Stimulated activated CD4-positive, alpha-beta T cell treated with anti-CD3 and anti-CD28 coated beads, Interleukin-12 subunit alpha, Interleukin-12 subunit beta, amount 100 ng/mL, for 4 hours (primary cell): Measurements from ENCODE around the gene PIM3.

Experiments used
- DNase-seq: peaks from one replicate; pipeline ENCODE4 v3.0.0-alpha.2; 2020

PIM3 gene

GRCh38 chr22:49956914-49957825, 3.4 kb upstream of the PIM3 start:
- no peak for DNase-seq

GRCh38 chr22:49957826-49958365, 2.7 kb upstream of the PIM3 start:
- DNase-seq: no peak

- no peak for DNase-seq
Observed at GRCh38 chr22:49958366-49958921, 2.1 kb upstream of the PIM3 start.

GRCh38 chr22:49958931-49959781, 1.4 kb upstream of the PIM3 start:
- no peak for DNase-seq

DNA sequence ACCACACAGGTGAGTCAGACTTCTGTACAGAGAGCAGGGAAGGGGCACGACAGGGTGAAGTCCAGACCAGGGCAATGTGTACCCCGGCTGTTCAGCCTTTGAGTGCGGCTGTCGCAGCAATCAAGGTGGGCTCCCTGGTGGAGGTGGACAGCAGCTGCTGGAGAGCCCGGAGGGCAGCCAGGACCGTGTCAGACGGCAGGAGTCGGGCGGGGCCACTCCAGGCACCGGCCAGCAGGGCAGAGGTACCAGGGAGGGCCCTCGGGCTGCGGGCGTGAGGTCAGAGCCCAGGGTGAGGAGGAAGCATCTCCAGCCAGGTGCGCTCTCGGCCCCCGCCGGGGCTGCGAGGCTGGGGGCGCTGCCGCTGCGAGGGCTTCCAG, 802 bp upstream of the PIM3 start:
- DNase-seq: peak; percentile 45

DNA sequence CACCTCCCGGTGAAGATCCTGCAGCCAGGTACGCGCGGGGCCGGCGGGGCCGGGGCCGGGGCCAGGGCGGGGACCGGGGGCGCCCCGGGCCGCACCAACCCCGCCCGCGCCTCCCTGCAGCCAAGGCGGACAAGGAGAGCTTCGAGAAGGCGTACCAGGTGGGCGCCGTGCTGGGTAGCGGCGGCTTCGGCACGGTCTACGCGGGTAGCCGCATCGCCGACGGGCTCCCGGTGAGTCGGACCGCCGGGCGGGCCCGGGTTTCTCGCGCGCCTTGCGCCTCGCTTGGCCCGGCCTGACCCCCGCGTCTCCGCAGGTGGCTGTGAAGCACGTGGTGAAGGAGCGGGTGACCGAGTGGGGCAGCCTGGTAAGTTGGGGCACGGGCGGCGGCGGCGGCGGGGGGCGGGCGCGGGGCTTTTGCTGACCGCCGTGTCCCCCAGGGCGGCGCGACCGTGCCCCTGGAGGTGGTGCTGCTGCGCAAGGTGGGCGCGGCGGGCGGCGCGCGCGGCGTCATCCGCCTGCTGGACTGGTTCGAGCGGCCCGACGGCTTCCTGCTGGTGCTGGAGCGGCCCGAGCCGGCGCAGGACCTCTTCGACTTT, 531 bp downstream of the PIM3 start:
- peak; percentile 51 for DNase-seq

DNA sequence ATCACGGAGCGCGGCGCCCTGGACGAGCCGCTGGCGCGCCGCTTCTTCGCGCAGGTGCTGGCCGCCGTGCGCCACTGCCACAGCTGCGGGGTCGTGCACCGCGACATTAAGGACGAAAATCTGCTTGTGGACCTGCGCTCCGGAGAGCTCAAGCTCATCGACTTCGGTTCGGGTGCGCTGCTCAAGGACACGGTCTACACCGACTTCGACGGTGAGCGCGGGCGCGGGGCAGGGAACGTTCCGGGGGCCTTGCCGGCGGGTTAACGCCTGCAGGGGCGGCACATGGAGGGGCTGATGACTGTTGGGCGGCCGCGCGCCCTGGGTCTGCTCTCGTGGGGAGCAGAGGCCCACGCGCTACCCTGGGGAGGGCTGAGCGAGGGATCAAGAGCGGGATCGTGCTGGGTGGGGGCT, 1.0 kb downstream of the PIM3 start:
- no peak for DNase-seq

DNA sequence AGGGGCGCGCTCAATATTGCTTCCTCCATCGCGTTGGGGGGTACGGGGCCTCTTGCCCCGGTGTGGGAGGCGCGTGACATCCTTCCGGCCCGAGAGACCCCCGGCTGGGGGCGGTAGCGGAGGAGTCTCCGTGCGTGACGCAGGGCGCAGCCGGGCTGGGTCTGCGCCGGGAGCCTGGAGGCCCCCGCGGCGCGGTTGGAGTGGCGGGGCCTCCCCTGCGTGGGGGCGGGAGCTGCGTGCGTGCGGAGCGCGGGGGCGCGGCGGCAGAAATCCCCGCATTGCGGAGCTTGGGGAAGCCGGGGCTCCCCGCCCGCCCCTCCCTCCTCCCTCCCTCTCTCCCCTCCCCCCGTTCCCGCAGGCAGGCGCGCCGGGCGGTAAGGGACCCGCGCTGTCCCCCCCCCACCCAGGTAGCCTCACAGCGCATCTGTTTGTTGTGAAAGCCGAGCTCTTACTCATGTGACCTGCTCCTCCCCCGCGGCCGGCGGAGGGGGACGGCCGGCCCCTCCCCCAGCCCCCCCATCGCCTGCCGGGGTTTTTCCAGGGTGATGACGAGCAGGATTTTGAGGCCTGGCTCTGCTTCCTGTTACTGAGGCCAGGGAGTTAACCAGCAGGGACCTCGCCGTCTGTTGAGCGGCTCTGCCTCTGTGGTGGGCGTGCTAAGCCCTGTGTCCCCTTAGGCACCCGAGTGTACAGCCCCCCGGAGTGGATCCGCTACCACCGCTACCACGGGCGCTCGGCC, 1.6 kb downstream of the PIM3 start:
- DNase-seq: peak; percentile 88

- DNase-seq: peak; percentile 29
Observed at GRCh38 chr22:49962751-49963646, 2.4 kb downstream of the PIM3 start.

DNA sequence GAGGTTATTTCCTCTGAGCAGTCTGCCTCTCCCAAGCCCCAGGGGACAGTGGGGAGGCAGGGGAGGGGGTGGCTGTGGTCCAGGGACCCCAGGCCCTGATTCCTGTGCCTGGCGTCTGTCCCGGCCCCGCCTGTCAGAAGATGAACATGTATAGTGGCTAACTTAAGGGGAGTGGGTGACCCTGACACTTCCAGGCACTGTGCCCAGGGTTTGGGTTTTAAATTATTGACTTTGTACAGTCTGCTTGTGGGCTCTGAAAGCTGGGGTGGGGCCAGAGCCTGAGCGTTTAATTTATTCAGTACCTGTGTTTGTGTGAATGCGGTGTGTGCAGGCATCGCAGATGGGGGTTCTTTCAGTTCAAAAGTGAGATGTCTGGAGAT, 3.1 kb downstream of the PIM3 start:
- no peak for DNase-seq

GRCh38 chr22:49964136-49965090, 3.8 kb downstream of the PIM3 start:
- peak; percentile 26 for DNase-seq

- DNase-seq: peak; percentile 33
Observed at GRCh38 chr22:49965091-49966040, 4.8 kb downstream of the PIM3 start.

DNA sequence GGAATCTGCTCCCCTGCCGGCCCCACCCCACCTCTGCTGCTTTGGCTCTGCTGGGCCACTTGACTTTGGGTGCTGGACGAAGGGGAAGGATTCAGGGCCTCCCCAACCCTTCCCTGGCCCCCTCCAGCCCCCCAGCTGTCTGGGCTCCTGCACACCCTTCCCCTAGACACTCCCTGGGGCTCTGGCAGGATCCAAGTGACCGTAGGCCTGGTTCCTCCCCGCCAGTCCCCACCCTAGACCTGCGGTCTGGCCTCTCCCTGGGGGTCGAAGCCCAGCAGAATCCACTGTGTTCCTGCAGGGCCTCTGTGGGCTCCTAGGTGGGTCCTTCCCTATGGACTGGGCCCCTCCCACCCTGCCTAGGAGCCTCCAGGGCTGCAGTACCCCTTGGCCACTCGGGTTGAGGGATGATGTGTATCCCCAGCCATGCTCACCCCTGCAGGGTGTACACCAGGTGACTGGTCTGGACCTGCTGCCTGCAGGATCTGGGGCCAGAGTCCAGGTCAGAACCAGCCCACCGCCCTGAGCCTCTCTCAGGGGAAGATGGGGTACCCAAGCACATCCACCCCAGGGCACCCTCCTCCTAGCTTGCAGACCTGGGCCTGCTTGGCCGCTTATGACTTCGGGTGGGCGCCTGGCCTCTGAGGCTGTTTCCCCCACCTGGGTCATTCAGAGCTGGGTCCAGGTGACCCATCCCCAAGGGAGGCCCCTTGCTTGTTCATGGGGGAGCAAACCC, 5.6 kb downstream of the PIM3 start:
- peak; percentile 22 for DNase-seq

- peak; percentile 28 for DNase-seq
Observed at GRCh38 chr22:49966774-49967705, 6.5 kb downstream of the PIM3 start.

DNA sequence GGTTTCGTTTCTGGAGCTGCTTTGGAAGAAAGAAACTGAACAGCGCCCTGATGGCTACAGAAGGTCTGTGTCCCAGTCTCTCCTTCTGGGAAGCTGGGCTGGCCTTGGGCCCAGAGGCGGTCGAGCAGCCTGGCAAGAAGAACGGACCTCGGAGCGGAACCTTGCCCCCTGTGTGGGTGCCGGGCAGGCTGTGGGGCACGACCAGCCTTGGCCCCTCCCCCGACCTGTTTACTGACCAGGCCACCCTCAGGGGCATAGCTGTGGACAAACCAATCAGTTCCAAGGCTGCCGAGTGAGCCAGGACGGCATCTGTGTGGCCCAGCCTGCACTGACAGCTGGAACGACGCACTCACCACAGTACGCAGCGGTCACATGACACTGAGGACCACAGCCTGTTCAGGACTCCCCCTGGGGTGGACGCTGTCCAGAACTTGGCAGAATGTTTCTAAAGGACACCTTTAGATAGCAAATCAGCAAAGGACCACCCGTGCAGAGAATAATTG, 7.2 kb downstream of the PIM3 start:
- no peak for DNase-seq

GRCh38 chr22:49968313-49968830, 7.8 kb downstream of the PIM3 start:
- DNase-seq: no peak
